ENCODE results near the gene NAT10.

DNA sequence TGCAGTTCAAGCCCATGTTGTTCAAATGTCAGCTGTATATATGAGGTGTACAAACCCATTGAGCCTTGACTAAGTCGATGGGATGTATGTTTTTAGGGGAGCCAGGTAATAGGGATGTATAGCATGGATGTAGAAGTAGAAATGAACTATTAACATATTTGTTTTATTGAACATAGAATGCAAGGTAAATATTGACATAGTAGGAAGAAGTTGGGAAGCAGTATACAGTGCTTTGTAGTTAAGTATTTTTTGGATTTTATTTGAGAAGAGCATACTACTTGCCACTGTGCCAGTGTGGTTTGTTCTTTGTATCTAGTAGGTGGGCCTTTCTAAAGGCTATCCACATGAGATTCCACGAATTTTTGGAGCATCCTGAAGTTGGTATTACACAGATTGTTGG lies 20.8 kb upstream of the NAT10 start:
- TF ChIP-seq TCF4 (CRISPR knock-in tag; IDR thresholded peaks at IDR 0.05; ENCODE audit: borderline replicate concordance) (no peak), ZNF70 (CRISPR knock-in tag; IDR thresholded peaks at IDR 0.05) (no peak), PPARA (CRISPR knock-in tag; IDR thresholded peaks at IDR 0.05; ENCODE audit: borderline replicate concordance) (no peak)
